ENCODE measurements around the gene AHDC1.

The AHDC1 gene

DNA sequence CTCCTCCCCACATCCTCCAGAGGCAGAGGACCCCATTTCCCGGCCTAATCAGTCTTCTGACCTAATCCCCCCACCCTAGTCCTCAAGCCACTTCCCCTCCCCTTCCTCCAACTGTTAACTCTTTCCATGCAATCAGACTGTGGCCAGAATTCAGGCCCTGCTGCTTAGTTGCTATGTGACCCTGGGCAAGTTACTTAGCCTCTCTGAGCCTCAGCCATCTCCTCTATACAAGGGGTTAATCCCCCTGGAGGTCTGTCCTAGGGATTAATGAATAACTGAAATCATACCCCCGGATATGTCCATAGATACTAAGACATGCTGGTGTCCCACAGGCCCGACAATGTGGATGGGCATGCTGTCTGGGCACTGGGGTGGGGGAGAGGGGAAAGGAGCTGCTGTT, 18.3 kb downstream of the AHDC1 start:
- DNase-seq, result no peak

DNA sequence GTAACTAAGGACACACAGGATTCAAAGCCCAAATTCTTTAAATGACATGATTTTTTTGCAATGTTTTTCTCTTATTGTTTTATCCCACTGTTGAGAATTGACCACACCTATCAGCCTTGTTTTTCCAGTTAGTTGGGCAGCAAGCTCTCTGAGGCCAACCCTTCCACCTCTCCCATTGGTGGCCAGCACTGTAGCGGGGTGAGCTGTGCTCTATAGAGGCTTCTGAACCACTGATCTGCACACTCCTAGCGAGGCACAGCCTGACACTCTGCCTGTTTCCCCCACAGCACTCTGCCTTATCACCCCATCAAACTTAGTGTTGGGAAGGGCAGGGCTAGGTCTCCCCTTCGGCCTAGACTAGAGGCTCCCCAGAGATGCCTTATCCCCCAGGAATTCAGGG, 19.5 kb downstream of the AHDC1 start:
- DNase-seq, result no peak

DNA sequence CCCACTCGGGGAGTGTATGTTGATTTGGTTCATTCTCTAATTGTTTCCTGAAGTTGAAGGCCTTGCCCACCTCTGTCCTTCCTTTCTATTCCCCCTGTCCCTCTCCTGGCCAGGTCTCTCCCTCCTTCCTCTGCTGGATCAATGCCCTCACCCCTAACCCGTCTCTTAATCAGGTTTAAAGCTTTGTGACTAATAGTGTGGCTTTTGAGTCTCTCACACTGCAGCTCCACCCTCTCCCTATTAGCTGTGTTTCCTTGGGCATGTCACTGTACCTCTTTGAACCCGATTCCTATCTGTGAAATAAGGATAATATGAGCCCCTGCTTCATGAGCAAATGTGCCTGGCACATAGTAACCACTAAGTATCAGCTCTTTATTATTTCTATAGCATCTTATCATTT, 20.5 kb downstream of the AHDC1 start:
- no peak for DNase-seq

DNA sequence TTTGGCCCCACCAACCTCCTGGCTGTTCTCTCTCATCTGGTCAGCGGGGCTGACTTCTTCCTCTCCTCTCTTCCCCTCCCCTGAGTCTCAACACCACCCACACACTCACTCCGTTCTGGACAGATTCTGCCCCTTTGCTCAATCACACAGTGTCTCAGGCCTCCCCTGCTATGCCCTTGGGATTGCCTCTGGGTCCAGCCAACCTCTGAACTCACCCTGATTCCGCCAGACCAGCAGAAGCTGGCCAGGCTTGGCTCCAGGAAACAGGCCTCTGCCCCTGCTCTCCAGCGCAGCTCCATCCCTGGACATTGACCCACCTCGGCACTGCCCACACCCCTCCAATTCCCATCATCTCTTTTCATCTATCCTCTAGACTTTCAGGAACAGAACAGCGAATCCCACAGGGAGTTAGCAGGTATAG, 22.1 kb downstream of the AHDC1 start:
- no peak for DNase-seq

DNA sequence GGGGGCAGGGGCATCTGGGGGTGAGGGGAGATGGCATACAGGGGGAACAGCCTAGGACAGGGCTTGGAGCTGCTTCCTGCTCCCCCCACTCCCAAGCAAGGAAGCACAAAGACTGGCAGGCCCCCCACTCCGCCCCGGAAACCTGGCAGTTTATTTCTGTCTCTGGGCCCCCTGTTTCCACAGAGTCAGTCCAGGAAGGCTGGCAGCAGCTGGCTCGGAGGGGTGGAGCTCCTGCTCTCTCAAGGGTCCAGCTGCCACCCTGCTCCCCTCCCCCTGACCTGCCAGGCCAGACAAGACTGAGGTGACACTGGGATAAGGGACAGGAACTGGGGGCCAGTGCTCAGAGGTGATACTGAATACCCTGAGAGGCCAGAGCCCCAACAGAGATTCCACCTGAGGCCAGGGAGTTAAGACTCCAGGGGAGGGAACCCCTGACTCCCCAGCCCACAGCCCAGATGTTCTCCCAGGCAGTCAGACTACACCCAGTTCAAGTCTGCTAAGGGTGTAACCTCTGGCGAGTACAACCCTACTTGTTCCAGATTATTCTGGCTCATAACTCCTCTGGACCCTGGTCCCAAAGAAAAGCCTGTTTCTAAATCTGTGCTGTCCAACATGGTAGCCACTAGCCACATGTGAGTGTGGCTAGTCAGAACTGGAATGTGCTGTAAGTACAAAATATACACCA, 26.3 kb downstream of the AHDC1 start:
- DNase-seq, result no peak

DNA sequence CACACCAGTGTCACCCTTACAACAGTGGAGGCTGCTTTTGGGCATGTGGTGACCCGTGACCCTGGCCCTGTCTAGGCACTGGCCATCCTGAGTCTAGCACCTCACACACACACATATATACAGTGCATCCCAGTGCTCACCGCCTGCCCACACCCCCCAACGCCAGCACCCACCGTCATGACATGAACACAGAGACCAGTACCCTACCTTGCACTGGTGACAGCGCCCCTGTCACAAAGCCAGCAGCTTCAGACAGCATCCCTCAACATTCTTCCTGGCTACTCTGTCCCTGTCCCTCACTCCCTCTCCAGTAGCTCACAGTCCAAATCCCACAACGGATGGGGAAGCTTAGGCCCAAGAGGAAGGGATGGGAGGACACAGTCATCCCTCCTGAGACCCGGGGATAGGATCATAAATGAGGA, 27.1 kb downstream of the AHDC1 start:
- no peak for DNase-seq

DNA sequence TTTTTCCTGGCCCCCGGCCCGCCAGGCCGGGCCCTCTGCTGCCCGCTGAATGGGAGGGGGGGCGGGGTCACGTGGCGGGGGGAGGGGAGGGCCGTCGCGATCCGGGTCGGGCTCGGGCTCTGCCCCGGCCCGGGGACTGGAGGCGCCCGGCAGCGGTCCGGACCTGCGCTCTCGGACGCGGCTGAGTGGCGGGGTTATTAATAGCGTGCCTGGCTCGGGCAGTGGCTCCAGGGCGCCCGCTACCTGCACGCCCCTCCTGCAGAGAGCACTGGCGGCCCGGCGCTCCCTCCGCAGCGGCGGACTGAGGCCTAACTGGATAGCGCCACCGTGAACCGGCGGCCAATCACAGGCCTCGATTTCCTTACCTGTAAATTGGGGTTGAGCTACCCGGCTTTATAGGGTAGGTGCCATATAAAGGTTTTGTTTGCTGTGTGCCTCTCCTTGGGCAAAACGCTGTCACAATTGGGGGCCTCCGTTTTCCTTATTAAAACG, 28.1 kb downstream of the AHDC1 start:
- DNase-seq, result peak in 33 of 56 donors; percentile 26 to 79 (median 54)

DNA sequence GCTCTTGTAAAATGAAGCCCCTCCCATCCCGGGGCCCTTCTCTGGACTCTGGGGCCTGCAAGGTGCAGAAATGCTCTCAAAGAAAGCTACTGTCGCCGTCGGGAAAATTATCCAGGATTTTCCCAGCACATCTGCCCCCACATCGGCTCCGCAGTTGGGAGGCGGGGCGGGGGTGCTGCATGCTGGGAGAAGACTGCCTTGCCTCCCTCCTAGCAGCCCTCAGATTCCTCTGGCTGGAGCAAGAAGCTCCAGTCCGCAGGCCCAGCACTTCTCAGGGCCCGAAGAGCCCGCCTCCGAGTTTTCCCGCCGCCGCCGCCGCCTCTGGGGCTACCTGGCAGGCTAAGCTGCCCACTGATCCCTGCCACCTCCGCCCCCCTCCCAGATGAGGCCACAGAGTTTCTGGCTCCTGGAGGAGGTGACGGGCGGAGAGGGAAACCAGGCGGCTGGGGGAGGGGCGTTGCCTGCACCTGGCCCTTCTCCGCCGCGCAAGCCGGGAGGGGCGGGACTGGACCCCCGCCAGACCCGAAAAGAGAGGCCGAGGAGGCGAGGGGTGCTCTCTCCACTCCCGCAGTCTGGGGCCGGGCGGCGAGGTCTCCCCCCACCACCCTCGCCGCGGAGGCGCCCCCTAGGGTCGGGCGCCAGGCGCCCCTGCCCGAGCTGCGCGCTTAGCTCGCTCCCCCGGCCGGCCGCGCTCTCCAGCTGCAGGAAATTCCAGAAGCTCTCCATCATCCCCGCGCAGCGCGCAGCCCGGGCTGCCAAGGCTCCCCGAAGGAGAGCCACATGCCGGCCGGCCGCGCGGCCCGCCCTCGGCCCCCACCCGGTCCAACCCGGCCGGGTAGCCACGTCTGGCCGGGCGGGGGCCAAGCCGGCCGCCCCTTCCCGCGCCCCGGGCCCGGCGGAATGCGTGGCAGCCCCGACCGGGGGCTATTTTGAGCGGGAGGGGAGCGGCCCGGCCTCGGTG, 28.8 kb downstream of the AHDC1 start:
- DNase-seq, result peak in 23 of 56 donors; percentile 18 to 79 (median 51)

DNA sequence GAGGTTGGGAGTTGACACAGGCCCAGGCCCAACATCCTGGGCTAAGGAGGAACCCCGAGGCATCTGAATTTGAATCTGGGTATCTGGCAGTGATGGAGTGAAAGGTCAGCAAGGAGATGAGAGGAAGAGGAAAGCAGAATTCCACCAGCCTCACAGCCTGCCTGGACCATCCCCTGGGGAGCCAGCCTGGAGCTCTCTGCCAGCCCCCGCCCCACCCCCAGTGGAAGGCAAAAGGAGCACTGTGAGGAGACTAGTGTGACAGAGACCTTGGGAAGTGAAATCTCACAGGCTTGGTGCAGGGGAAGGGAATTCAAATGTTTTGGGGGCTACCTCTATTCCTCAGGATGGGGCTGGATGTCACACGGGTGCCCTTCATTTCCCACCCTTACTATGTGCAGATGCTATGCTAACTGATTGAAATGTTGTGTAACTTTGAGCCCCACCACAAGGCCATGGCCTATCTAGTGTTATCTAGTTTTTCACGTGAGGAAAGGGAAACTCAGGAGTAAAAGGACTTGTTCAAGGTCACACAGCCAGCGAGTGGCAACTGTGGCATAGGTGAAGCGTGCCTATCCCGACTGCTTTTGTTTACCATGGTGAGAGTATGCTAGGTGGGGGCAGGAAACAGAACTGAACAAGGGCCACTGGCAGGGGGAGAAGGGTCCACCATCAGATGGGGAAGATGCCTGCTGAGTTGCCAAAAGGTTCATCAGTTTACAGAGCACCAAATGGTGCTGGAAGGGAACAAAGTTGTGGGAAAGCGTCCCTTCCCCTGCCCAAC, 29.8 kb downstream of the AHDC1 start:
- no peak for DNase-seq

DNA sequence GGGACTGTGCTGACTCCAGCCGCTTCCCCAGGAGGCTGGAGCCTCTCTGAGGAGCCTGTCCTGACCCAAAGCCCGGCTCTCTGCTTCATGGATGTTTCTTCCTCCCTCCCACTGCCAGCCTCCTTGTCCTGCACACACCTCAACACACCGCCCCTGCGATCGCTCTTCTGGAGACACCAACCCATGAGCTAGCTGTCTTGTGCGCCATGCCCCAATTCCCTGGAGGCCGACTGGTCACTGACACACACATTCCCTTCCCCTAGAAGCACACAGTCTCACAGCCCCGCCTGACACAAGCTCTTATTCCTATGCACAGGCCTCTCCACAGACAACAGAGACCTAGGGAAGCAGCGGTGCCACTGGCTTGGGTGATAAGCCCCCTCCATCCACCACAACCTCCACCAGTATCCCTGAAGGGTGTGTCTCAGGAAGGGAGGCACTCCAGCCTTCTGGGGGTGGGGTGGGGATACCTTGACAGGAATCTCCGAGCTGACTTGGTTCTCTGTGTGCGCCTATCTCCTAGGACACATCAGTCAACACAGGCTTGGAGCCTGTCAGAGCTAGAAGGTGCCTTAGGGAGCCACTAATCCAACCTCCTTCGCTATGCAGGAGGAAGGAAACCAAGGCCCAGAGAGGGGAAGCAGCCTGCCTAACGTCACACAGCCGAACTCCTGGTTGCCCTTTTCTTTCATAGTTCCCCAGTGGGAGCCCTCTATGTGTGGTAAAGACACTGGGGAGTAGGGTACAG, 31.1 kb downstream of the AHDC1 start:
- no peak for DNase-seq

DNA sequence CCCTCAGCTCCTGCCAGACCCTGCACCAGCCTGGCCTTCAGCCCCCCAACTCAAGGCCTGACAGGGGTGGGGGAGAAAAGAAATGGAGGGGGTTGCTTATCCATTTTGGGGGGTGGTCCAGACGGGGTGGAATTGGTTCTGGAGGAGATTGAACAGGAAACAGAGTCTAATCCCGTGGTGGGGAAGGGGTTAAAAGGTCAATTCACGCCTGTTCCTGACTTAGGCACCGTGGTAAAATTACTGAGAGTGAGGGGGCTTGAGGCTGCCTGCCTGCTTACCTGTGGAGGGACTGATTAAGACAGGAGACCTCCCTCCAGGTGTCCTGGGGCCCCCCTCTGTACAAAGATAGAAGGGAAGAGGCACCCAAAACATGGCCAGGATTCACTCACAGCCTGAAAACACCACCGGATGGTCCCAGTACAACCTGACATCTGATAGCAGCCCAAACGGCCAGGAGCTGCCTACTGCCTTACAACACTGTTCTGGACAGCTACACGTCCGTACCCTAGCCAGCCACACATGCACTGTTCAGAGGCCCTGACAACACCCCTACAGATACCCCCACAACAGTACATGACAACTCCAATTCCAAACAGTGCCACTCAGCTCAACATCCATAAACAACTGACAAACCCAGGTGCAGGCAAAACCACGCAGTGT, 31.8 kb downstream of the AHDC1 start:
- DNase-seq, result no peak

DNA sequence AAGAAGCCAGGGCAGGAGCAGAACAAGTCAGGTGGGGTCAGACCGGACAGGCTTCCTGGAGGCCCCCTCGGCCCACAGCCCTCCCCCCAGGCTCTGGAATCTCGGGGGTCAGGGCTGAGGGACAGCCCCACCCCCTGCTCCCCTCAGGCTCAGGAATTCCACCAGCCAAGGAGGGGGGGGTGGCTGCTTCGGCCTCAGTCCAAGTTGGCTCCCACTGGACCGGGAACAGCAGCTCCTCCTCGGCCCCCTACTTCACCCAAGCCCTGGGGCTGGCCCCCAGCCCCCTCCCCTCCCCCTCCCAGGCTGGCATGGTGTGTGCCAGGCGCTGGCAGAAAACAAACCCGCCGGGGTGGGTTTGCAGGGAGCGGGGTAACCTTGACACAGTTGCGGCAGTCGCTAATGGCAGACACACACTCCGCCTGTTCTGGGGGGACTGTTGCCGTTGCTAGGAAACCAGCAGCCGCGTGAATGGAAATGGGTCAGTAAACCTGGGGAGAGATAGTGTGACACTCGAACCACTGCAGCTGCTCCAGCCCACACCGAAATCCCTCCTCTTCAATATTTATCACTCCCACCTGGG, 32.4 kb downstream of the AHDC1 start:
- DNase-seq, result peak in 27 of 56 donors; percentile 15 to 72 (median 49)

DNA sequence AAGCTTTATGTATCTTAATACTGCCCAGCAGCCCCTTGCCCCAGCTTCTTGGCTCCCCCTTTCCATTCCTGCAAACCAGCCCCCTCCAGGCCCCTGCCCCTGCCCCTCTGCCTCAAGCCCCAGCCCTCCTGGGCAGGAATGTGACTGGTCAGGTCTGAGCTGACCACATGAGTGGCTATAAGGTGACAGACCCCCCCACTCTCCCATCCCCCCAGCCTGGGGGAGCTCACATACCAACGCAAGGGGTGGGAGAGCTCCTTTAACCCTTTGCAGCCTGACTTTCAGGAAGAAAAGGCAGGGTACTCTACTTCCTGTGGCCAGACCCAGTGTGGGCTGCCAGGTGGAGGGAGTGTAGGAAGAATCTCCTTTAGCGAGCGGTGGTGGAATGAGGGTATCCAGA, 33.2 kb downstream of the AHDC1 start:
- DNase-seq, result no peak

DNA sequence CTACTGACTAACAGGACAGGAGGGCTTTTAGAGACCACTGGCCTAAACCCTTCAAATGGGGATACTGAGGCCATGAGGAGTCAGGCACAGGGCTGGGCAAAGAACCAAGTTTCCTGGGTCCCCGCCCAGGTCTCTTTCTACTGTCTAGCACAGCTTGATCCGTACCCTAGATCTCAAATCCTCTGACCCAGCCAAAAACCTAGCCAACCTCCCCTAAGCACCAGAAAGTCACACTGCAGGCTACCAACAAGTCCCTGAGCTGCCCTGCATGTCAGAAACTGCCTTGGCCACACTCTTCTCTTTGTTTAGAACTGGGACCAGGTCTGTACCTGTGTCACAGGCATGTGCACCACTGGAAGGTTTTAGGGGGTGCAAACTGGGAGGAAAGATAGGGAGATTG, 33.6 kb downstream of the AHDC1 start:
- no peak for DNase-seq

DNA sequence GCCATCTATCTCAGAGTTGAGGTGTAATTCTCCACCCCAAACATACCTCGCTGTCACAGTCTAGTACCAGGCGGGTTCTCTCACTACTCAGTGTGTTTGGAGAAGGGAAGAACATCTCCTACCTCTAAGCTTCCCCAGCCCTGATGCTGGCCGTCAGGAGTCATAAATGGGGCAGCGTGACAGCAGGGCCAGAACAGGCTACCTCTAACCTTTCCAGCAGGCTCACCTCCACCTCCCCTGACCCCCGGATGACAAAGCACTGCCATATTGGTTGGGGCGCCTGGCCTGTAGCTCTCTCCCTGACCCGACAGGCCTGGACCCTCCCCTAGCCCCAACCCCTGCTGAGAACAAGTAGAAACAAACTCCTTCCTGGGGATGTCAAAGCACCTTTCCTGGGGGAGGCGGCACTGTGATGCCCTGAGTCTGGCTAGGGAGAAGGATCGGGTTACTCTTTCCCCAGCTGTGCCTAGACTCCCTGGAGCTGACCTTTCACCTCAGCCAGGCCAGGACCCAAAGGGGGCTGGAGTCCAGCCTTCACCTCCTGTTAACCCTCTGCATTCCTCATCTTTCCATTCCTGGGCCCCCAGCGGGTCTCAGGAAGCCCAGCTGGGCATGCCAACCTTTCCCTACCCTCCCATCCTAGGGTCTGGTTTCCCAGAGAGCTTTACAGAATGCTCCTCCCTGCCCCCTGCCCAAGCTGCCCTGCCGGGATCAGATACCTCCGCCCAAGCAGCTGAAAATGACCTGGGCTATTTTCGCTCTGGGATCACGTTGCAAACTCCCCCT, 34.2 kb downstream of the AHDC1 start:
- no peak for DNase-seq

DNA sequence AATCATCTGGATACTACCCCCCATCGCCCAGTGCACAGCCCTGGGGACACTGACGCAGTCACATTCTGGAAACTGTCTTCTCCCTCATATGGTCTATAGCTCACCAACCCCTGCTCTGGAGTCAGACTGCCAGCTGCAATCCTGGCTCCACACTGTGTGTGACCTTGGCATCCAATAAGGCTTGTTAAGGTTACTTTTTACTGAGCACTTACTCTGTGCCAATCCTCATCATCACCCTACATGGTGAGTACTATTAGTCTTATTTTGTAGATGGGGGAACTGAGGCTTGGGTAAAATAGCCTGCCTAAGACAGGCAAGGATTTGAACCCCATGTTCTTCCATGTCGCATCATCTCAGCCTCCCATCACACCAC, 34.9 kb downstream of the AHDC1 start:
- no peak for DNase-seq

DNA sequence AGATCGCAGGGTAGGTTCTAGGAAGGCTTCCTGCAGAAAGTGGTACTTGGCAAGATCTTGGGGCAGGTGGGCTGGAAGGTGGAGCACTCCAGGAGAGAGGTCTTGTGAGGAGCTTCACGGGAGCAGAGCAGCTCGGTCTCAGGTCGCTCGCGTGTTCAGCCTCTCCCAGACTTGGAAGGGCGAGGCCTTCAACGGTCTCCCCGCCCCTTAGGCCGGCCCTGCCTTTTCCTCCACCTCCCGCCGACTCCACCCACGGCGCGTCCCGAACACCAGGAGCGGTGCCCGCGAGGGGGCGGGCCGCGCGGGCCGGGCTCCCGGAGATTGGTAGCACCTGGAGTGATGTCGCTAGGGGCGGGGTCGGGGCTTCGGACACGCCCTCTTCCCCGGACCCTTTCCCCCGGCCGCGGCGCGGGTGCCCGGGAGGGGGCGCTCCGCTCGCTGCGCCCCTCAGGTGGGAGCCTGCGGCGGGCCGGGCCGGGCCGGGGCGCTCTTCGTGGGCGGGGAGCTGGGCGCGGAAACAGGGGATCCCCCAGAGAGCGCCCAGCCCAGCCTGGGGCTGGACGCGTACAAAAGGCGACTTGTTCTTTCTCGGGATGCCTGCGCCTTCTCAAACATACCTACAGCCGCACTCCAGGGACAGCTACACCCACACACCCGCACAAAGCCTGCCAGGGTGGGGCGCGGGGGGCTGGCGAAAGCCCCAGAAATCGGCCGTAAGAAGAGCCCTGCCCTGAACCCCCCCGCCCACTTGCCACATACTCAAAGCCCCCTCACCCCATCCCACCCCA, 35.5 kb downstream of the AHDC1 start:
- DNase-seq, result peak in 34 of 56 donors; percentile 20 to 77 (median 45)

DNA sequence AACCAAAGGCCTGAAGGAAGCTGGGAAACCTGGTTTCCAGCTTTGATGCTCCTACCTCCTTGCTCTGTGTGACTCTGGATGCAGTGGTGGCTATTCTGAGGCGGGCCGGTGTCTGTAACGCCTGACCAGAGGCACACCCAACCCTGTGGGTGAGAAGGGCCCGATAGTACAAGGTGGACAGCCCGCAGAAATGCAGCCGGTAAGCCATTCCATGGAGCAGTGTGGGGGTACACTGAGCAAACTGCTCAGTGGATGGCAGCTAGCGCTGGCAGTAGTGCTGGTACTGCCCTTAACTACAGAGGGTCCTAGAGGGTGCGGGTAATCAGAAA, 36.0 kb downstream of the AHDC1 start:
- DNase-seq, result no peak

All from amygdala (tissue), 56 donors.